ENCODE results near the gene C16orf92. TPM values are rescaled to one million over a fixed set of nuclear protein-coding genes. Genes with fewer than 3 reads are reported as not detected.

Gene C16orf92
- total RNA-seq, 1 experiment from 2014 or later, result not detected

DNA sequence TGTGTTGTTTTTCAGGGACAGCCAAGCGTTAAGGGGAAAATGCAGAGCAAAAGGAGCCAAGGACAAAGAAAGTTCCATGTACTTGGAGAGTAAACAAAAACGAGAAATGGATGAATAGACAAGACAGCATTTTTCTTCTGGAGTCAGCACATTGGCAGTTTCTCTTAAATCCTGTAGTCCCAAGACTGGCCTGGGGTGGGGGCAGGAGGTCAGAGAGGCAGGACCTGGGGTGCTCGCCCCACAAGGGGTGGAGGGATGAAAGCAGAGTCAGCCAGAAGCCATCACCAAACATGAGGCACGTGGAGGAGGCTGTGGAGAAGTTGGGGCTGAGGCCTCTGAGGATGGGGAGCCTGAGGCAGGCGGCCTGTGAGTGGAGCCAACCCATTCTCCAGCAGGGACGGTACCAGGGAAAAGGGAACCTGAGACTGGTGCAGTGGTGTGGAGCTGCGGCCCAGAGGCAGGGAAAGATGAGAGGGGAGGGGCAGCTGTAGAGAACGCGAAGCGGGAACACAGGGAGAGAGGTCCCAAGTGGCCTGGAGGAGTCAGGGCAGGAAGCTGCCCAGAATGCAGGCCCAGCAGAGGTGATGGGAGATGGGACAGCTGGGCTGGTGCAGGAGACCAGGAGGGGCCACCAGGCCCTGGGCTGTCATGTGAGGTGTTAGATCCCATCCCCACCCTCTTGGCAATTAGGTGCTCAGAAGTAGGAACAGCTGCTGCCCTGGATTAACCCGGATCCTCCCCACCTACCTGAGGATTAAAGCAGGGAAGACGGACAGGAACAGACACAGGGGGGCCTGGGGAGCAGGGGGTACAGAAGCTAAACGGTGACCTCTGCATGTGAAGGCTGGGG, 4.8 kb downstream of the C16orf92 start:
- no peaks in the 10 kb centered on the region for H3K36me3 ChIP-seq (ENCODE audit: low read depth)
- H3K4me2 ChIP-seq, result no peak overlapping the region
- no peak overlapping the region for H3K27ac ChIP-seq
- no TSS peak for BruUV-seq (replicated peaks)
- ChIA-PET CTCF (interaction anchor here (0.6 kb wide), 1 partner anchor 180 kb away, joined by 3 read pairs; no protein-coding TSS in a partner anchor), POLR2A (ENCODE audit: unreplicated experiment) (no interaction called here)
- H3K79me2 ChIP-seq (ENCODE audit: low read depth), result no peaks in the 10 kb centered on the region
- intact Hi-C loops (cut with micrococcal nuclease; ENCODE audit: unreplicated experiment), result no loop called here
- H3F3A ChIP-seq (ENCODE audit: insufficient read depth, low read depth), result 0 out of 2 replicates have a peak, but pooled peaks cover 5% of the 10 kb centered on the region
- H2AFZ ChIP-seq, result no peak overlapping the region
- H3K27me3 ChIP-seq (ENCODE audit: insufficient read depth, low read depth), result peaks cover 85% of the 10 kb centered on the region
- no peaks in the 10 kb centered on the region for H3K9me3 ChIP-seq (ENCODE audit: insufficient read depth, low read depth)
- H3K4me3 ChIP-seq, result no peak overlapping the region
- H4K20me1 ChIP-seq (ENCODE audit: insufficient read depth), result no peaks in the 10 kb centered on the region
- H3K9me2 ChIP-seq (ENCODE audit: insufficient read depth), result no peaks in the 10 kb centered on the region
- TF ChIP-seq CTCF (conservative IDR thresholded peaks at IDR 0.05), result no peak
- no peak for TF ChIP-seq EZH2 (IDR thresholded peaks at IDR 0.05; ENCODE audit: low read depth)
- DNase-seq, result no peak
- no peaks in the 10 kb centered on the region for H3K4me1 ChIP-seq (replicated peaks; ENCODE audit: insufficient read depth)

DNA sequence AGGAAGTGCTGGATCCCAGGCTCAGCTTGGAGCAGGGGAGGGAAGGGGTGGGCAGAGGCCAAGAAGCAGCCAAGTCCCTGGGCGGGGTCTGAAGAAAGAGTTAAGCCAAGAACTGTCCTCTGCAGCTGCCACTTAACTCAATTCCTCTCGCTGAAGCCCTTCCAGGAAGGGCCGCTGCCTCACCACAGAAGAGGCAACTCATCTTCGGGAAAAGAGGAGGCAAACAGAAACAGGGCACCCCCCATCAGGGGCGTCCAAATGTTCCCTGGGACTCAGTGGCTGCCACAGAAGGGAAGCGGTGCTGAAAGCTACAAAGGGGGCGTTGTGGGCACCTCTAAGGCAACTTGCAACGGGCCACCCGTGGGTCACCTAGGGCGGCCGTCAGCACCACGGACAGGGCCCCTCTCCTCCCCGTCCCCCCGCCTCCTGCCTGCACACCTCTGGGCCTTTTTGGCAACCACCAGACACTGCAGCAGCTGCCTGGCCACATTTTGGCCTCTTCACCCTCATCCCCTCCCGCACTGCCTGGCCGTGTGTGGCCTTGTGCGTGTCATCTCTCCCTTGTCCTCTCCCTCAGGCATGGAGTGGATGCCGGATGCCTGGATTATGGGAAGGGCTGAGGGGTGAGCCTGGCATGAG, 5.6 kb downstream of the C16orf92 start:
- BruUV-seq (replicated peaks), result no TSS peak
- H3K9me3 ChIP-seq (ENCODE audit: insufficient read depth, low read depth), result no peaks in the 10 kb centered on the region
- no peaks in the 10 kb centered on the region for H3K79me2 ChIP-seq (ENCODE audit: low read depth)
- H2AFZ ChIP-seq, result no peak overlapping the region
- TF ChIP-seq EZH2 (IDR thresholded peaks at IDR 0.05; ENCODE audit: low read depth), result no peak
- no peak for TF ChIP-seq CTCF (conservative IDR thresholded peaks at IDR 0.05)
- 0 out of 2 replicates have a peak, but pooled peaks cover 5% of the 10 kb centered on the region for H3F3A ChIP-seq (ENCODE audit: insufficient read depth, low read depth)
- H3K4me3 ChIP-seq, result no peak overlapping the region
- ChIA-PET POLR2A (ENCODE audit: unreplicated experiment) (no interaction called here), CTCF (no interaction called here)
- no peaks in the 10 kb centered on the region for H3K36me3 ChIP-seq (ENCODE audit: low read depth)
- H3K27me3 ChIP-seq (ENCODE audit: insufficient read depth, low read depth), result peaks cover 79% of the 10 kb centered on the region
- no peaks in the 10 kb centered on the region for H3K9me2 ChIP-seq (ENCODE audit: insufficient read depth)
- H4K20me1 ChIP-seq (ENCODE audit: insufficient read depth), result no peaks in the 10 kb centered on the region
- H3K27ac ChIP-seq, result no peak overlapping the region
- H3K4me1 ChIP-seq (replicated peaks; ENCODE audit: insufficient read depth), result no peaks in the 10 kb centered on the region
- H3K4me2 ChIP-seq, result no peak overlapping the region
- intact Hi-C loops (cut with micrococcal nuclease; ENCODE audit: unreplicated experiment), result no loop called here
- DNase-seq, result peak in 1 of 2 experiments; percentile 51

GRCh38 chr16:30030011-30030685, 7.2 kb downstream of the C16orf92 start:
- no peaks in the 10 kb centered on the region for H4K20me1 ChIP-seq (ENCODE audit: insufficient read depth)
- ChIA-PET CTCF (no interaction called here), POLR2A (ENCODE audit: unreplicated experiment) (no interaction called here)
- no peaks in the 10 kb centered on the region for H3K9me2 ChIP-seq (ENCODE audit: insufficient read depth)
- no peaks in the 10 kb centered on the region for H3K4me1 ChIP-seq (replicated peaks; ENCODE audit: insufficient read depth)
- H3K4me3 ChIP-seq, result no peak overlapping the region
- intact Hi-C loops (cut with micrococcal nuclease; ENCODE audit: unreplicated experiment), result no loop called here
- H3K27me3 ChIP-seq (ENCODE audit: insufficient read depth, low read depth), result peaks cover 63% of the 10 kb centered on the region
- no peak overlapping the region for H3K4me2 ChIP-seq
- no peaks in the 10 kb centered on the region for H3K9me3 ChIP-seq (ENCODE audit: insufficient read depth, low read depth)
- H2AFZ ChIP-seq, result no peak overlapping the region
- no peaks in the 10 kb centered on the region for H3K79me2 ChIP-seq (ENCODE audit: low read depth)
- BruUV-seq (replicated peaks), result no TSS peak
- 0 out of 2 replicates have a peak, but pooled peaks cover 5% of the 10 kb centered on the region for H3F3A ChIP-seq (ENCODE audit: insufficient read depth, low read depth)
- H3K36me3 ChIP-seq (ENCODE audit: low read depth), result no peaks in the 10 kb centered on the region
- H3K27ac ChIP-seq, result no peak overlapping the region
- DNase-seq, result no peak
- TF ChIP-seq CTCF (conservative IDR thresholded peaks at IDR 0.05), result no peak
- TF ChIP-seq EZH2 (IDR thresholded peaks at IDR 0.05; ENCODE audit: low read depth), result no peak
